Adrenal gland (tissue), 5 donors: Measurements from ENCODE around the gene MGAT2.

Experiments
- POLR2A ChIP-seq, 2 donors: fragments of 450-650 bp; IDR thresholded peaks; one replicate each; pipeline ENCODE4 v1.6.1; 2017; ENCODE audit warnings: antibody characterized with exemption in 2 of 2, mild to moderate bottlenecking in 2 of 2, moderate library complexity in 1 of 2
- TF ChIP-seq, protein P1 (sequence below), 6 experiments: fragments of 450-650 bp in 4 of 6; fragments of 200-600 bp in 2 of 6; sonication (generic) in 1 of 6; IDR thresholded peaks; 1 replicate in 5 of 6; 2 replicates in 1 of 6; pipeline versions ENCODE4 v1.5.1 to v1.8.0; 2016 to 2021; ENCODE audit warnings: antibody characterized with exemption in 6 of 6, mild to moderate bottlenecking in 2 of 6, moderate library complexity in 1 of 6
- donor health status: DM: no; HTN: no; CAD: no.

DNA sequence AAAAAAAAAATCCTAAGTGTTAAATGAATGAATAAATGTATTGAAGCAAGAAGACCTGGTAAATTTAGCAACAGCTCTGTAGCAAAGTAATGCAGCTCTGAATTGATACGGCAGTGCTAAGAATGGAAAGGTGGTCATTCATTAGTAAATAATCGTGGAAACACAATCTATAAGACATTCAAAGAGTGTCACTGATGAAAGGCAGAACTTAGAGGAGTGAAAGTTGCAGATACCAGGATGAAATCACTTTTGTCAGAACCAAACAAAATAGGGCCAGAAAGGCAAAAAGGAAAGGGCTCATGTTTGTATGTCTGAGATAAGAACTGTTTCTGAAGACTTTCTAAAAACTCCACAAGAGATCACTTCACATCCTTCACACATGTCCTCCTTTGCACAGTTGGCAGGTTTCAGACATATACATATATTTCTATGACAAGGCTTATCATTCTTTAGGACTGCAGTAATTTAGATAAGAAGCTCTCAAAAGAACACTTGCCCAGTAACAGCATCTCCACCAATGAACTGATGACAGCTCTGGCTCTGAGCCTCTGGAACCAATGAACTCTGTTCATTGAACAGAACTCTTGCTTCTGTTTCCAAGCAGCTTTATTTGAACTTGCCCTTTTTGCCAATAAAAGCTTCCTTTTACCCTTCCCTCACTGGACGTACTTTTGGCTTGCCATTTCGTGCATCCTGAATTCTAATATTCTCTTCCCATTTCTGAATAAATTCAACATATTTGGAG is 26.1 kb upstream of the MGAT2 start:
- TF ChIP-seq, protein P1, sequence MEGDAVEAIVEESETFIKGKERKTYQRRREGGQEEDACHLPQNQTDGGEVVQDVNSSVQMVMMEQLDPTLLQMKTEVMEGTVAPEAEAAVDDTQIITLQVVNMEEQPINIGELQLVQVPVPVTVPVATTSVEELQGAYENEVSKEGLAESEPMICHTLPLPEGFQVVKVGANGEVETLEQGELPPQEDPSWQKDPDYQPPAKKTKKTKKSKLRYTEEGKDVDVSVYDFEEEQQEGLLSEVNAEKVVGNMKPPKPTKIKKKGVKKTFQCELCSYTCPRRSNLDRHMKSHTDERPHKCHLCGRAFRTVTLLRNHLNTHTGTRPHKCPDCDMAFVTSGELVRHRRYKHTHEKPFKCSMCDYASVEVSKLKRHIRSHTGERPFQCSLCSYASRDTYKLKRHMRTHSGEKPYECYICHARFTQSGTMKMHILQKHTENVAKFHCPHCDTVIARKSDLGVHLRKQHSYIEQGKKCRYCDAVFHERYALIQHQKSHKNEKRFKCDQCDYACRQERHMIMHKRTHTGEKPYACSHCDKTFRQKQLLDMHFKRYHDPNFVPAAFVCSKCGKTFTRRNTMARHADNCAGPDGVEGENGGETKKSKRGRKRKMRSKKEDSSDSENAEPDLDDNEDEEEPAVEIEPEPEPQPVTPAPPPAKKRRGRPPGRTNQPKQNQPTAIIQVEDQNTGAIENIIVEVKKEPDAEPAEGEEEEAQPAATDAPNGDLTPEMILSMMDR (IDR thresholded peaks at IDR 0.05), result no peak
- TF ChIP-seq POLR2A (IDR thresholded peaks at IDR 0.05), result peak in 1 of 2 donors; percentile 44
